GM18505 (cell line): ENCODE results near the gene PRKN.
"Not testable (repeated sequence)": the region's sequence is repeated elsewhere in the genome, so short reads cannot be mapped to it uniquely, and the experiment has no call there.

ENCODE experiments used
- ATAC-seq: cut with Tn5 transposase; IDR thresholded peaks from one replicate; pipeline ENCODE4 v1.9.1; 2021; ENCODE audit not compliant: unreplicated experiment
- POLR2A ChIP-seq: IDR thresholded peaks from 4 replicates; pipeline ENCODE4 v1.6.1; 2011; ENCODE audit warnings: borderline replicate concordance; ENCODE audit not compliant: insufficient read depth, insufficient read length; ENCODE audit errors: extremely low read depth

Gene PRKN

DNA sequence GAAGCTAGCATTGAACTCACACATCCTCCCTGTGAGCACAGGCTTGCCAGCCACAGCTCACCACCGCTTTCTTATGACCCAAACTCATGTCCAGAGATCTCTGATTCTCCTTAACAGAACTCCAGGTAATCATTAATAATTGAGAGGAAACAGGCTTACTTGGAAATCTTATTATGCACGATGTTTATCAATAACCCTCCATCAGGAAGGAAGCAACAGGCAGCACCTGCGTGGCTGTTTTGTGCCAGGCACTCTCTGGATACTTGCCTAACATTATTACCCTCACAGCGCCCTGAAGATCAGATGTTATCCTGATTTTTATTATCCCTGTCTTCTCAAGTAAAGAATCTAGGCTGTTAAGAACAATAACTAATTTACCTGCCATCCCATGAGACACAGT, 306.6 kb downstream of the PRKN start:
- TF ChIP-seq POLR2A: no peak
- ATAC-seq: no peak

DNA sequence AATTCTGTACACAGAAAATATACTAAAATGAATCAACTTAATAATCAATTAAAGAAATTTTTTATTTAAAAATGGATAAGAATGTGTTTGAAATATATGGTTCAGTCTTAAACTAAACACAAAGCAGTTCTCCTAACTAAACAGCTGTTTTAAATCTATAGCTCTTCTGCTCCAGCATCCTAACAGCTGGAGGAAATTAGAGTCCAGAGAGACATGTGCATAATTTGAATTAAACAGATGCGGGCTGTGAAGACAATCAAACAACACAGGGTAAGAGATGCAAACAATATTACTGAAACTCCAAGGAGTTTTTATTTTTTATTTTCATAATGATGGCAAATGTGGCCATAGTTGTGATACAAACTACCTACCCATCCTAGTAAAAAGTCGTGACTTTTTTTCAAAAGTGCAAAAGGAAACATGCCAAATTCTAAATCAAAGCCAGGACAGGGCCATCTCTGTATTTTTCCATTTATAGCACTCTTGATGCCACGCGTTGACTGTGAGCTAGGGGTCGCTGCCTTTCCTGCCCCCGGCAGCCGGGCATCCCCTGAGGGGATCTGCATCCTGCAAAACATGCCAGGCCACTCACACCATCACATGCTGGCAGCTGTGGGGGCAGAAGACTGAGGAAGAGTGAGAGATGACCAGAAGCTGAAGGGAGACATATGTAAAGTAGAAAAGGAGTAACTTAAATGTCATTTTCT, 310.6 kb downstream of the PRKN start:
- TF ChIP-seq POLR2A: no peak
- ATAC-seq: no peak

- no peak for ATAC-seq
These were observed 311.3 kb downstream of the PRKN start for GRCh38 chr6:162416307-162416706.

GRCh38 chr6:162409741-162410691, 317.6 kb downstream of the PRKN start:
- no peak for ATAC-seq

More at GRCh38 chr6:162416307-162416706, 311.3 kb downstream of the PRKN start:
- TF ChIP-seq POLR2A: no peak

DNA sequence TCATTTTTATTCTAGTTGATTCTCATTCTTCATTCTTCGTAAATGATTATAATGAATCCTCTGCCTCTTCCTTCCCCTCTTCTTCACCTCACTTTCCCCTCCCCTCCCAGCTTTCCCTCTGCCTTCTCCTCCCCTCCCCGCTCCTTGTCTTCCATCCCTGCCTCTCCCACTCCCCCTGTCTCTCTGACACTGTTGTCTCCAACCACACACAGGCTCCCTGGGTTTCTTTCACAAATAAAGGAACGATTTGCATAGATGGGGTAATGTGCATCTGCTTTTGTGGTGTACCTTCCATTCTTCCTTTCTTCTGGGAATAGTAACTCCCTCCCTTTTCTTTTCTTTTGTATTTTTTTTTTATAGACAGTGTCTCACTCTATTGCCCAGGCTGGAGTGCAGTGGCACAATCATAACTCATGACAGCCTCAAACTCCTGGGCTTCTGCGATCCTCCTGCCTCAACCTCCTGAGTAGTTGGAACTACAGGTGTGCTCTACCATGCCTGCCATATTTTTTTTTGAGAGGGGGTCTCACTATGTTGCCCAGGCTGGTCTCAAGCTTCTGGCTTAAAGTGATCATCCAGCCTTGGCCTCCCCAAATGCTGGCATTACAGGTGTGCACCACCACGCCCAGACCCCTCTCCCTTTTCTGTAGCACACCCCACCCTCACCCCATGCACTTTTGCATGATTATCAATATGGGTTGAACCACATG, 318.6 kb downstream of the PRKN start:
- no peak for TF ChIP-seq POLR2A
- ATAC-seq: no peak

More at GRCh38 chr6:162409741-162410691, 317.6 kb downstream of the PRKN start:
- TF ChIP-seq POLR2A: no peak

DNA sequence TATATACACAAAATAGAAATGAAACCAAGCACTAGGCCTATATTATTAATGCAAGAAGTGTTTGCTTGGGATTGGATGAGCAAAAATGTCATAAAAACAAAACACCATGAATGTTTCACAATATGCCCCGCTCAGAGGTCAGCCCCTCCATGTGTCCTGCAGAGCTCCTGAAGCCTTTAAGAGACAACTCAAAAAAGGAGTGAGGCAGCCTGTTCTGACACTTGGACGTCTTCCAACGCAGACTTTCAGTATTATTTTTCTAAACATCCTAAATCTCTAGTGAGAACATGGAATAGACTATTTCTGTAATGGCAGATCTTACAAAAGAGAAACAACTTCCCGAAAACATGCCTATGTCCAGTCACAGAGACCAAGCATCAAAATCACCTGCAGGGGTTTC, 322.6 kb downstream of the PRKN start:
- TF ChIP-seq POLR2A: no peak
- ATAC-seq: no peak

DNA sequence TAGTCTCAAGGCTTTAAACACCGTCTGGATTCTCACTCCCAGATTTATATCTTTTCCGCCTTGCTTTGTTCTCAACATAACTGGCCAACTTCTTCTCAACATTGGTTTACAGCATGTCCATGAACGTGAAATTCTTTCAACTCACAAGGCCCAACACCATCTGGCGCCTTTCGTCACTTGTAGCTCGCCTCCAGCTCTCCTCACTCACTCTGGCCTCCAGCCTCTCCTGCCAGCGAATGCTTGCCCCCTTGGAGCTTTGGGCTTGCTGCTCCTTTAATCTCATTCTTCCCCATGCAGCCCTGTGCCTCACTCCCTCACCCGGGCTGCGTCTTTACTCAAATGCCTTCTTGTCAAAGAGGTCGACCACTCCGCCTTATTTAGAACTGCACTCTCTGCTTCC, 324.5 kb downstream of the PRKN start:
- no peak for TF ChIP-seq POLR2A
- ATAC-seq: no peak

GRCh38 chr6:162395181-162395580, 332.4 kb downstream of the PRKN start:
- no peak for ATAC-seq
- no peak for TF ChIP-seq POLR2A

DNA sequence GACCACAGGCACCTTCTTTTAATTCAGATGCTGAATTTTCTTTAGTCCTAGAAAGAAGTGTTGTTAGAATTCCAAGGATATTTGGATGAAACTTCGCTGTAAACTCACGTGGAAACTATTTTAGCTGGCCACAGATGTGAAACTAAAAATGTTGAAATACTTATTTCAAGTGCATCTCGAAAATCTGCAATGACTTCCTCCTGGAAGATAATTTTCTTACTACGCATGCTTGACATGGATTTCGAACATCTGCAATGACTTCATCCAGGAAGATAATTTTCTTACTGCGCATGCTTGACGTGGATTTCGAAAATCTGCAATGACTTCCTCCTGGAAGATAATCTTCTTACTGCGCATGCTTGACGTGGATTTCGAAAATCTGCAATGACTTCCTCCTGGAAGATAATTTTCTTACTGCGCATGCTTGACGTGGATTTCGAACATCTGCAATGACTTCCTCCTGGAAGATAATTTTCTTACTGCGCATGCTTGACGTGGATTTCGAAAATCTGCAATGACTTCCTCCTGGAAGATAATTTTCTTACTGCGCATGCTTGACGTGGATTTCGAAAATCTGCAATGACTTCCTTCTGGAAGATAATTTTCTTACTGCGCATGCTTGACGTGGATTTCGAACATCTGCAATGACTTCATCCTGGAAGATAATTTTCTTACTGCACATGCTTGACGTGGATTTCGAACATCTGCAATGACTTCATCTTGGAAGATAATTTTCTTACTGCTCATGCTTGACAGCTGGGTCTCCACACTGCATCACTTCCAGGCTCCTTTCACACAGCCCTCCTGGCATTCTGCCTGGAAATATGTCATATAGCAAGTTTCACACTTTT, 336.4 kb downstream of the PRKN start:
- not testable (repeated sequence) for ATAC-seq

DNA sequence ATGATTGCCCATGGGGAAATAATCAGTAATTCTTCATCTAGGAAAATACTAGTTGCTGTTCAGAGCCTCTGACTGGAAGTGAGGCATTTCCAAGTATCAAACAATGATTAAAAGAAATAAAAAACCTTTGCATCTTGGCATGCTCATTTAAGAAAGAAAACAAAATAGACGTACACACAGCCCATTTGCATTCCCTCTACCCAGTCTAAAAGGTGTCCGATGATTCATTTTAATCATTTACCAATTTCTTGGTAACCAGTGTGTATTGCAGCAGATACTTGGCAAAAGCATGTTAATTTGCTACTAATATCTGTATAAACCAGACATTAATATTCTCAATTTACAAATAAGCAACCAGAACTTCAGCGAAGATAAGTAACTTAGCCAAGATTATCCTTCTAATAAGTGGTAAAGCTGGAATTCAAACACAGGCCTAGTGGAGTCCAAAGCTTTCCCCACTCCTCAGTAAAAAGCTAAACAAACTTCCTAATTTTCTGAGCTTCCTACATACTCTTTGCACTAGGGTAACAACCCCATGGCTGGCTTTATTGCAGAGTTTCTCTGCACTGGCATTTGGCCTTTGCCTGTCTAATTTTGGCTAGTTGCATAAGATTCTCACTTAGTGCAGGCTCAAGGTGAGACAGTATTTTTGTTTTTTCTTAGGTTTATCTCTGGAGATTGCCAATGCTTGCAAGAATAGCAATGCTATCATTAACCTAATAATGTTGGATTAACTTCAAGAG, 338.1 kb downstream of the PRKN start:
- no peak for ATAC-seq
- no peak for TF ChIP-seq POLR2A

- ATAC-seq: no peak
- no peak for TF ChIP-seq POLR2A
These were observed 339.2 kb downstream of the PRKN start for GRCh38 chr6:162388383-162388777.
